ENCODE results near the gene TMEM8B. TPM values are rescaled to one million over a fixed set of nuclear protein-coding genes. Genes with fewer than 3 reads are reported as not detected.

The TMEM8B gene
- polyA plus RNA-seq, 1 donor (not counting 4 experiments of a cell fraction or from before 2014, with no cell fraction given): 1.3 TPM

DNA sequence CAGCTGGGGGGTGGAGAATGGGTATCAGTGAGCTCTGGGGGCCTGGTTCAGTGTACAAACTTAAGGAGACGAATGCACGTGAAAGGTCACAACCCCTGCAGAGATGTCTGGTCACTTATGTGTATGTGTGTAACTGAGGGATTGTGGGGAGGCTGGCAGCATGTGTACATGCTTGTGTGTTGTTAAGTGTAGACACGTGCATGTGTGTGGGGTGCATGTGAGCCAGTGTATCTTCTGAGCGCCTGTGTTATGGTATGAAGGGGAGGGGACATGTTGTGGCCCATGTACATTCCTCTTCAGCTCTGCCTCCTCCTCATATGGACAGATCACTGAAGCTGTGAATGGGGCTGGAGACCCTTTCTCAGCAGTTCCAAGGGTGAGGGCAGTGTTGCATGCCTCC, 2.0 kb downstream of the TMEM8B start:
- no peak for DNase-seq (ENCODE audit: low read depth, low spot score)
- Histone ChIP-seq H2AFZ (ENCODE audit: control insufficient read depth, low read length) (no peak overlapping the region), H3K27me3 (ENCODE audit: control insufficient read depth, extremely low read depth, insufficient read depth, low read length) (no peaks in the 10 kb centered on the region), H3K36me3 (ENCODE audit: control insufficient read depth in 2 of 2, extremely low read depth in 1 of 2, insufficient read depth in 2 of 2, low read length in 2 of 2) (no peaks in the 10 kb centered on the region), H3K9me3 (ENCODE audit: control insufficient read depth, low read depth, low read length) (no peaks in the 10 kb centered on the region), H3K27ac (ENCODE audit: control insufficient read depth, insufficient read depth, low read length) (no peak overlapping the region), H3K4me1 (ENCODE audit: control insufficient read depth, extremely low read depth, insufficient read depth, low read length) (peaks cover 14% of the 10 kb centered on the region), H4K20me1 (ENCODE audit: control insufficient read depth, extremely low read depth, insufficient read depth, low read length) (no peaks in the 10 kb centered on the region), H3K9me1 (ENCODE audit: control insufficient read depth, extremely low read depth, insufficient read depth, low read length) (no peaks in the 10 kb centered on the region), H3K9ac (ENCODE audit: control insufficient read depth, extremely low read depth, insufficient read depth, low read length) (no peak overlapping the region), H3K4me3 (ENCODE audit: control insufficient read depth in 2 of 3, extremely low read depth in 1 of 3, insufficient read depth in 2 of 3, low read depth in 1 of 3, low read length in 3 of 3) (no peak overlapping the region), H3K4me2 (ENCODE audit: control insufficient read depth, extremely low read depth, insufficient read depth, low read depth, low read length) (no peak overlapping the region), H3K79me2 (ENCODE audit: control insufficient read depth, insufficient read depth, low read length) (no peaks in the 10 kb centered on the region)
- TF ChIP-seq EZH2 (IDR thresholded peaks at IDR 0.05; ENCODE audit: low read length): no peak
- TF ChIP-seq, protein P1, sequence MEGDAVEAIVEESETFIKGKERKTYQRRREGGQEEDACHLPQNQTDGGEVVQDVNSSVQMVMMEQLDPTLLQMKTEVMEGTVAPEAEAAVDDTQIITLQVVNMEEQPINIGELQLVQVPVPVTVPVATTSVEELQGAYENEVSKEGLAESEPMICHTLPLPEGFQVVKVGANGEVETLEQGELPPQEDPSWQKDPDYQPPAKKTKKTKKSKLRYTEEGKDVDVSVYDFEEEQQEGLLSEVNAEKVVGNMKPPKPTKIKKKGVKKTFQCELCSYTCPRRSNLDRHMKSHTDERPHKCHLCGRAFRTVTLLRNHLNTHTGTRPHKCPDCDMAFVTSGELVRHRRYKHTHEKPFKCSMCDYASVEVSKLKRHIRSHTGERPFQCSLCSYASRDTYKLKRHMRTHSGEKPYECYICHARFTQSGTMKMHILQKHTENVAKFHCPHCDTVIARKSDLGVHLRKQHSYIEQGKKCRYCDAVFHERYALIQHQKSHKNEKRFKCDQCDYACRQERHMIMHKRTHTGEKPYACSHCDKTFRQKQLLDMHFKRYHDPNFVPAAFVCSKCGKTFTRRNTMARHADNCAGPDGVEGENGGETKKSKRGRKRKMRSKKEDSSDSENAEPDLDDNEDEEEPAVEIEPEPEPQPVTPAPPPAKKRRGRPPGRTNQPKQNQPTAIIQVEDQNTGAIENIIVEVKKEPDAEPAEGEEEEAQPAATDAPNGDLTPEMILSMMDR (optimal IDR thresholded peaks at IDR 0.05 in 1 of 3, IDR thresholded peaks at IDR 0.05 in 1 of 3, conservative IDR thresholded peaks at IDR 0.05 in 1 of 3; ENCODE audit: extremely low read depth in 1 of 3, insufficient read depth in 2 of 3, low read length in 3 of 3): no peak
- dilution Hi-C loops (cut with MboI; ENCODE audit: extremely low pct_ligation_motif_present, low sequenced_read_pairs): no loop called here
- FAIRE-seq: no peak

DNA sequence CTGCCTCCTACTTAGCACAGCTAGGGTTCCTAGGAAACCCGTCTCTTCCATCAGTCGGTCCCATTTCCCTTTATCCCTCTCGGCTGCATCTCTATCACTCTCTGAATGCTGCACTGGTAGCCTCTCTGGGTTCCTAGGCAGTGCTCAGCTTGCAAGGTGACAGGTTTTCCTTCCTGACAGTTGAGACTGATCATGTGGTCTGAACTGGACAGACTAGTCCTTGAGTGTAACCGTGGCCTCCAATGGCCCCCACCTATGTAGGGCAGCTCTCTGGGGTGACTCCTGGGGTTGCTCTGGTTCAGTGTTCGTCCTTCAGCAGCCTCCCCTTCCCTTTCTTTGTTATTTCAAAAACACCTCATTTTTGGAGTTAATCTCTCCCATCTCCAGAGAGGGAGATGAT, 3.8 kb downstream of the TMEM8B start:
- H3K4me1 ChIP-seq (ENCODE audit: control insufficient read depth, extremely low read depth, insufficient read depth, low read length): peaks cover 8% of the 10 kb centered on the region
- no peak for DNase-seq (ENCODE audit: low read depth, low spot score)
- FAIRE-seq: no peak

More for the DNA sequence above, 3.8 kb downstream of the TMEM8B start:
- no peaks in the 10 kb centered on the region for H3K9me1 ChIP-seq (ENCODE audit: control insufficient read depth, extremely low read depth, insufficient read depth, low read length)
- H4K20me1 ChIP-seq (ENCODE audit: control insufficient read depth, extremely low read depth, insufficient read depth, low read length): no peaks in the 10 kb centered on the region
- no peak overlapping the region for H3K4me2 ChIP-seq (ENCODE audit: control insufficient read depth, extremely low read depth, insufficient read depth, low read depth, low read length)
- H3K79me2 ChIP-seq (ENCODE audit: control insufficient read depth, insufficient read depth, low read length): no peaks in the 10 kb centered on the region
- no peak overlapping the region for H3K27ac ChIP-seq (ENCODE audit: control insufficient read depth, insufficient read depth, low read length)
- H3K9ac ChIP-seq (ENCODE audit: control insufficient read depth, extremely low read depth, insufficient read depth, low read length): no peak overlapping the region
- dilution Hi-C loops (cut with MboI; ENCODE audit: extremely low pct_ligation_motif_present, low sequenced_read_pairs): no loop called here
- H2AFZ ChIP-seq (ENCODE audit: control insufficient read depth, low read length): no peak overlapping the region
- H3K9me3 ChIP-seq (ENCODE audit: control insufficient read depth, low read depth, low read length): no peaks in the 10 kb centered on the region
- no peaks in the 10 kb centered on the region for H3K27me3 ChIP-seq (ENCODE audit: control insufficient read depth, extremely low read depth, insufficient read depth, low read length)
- H3K36me3 ChIP-seq (ENCODE audit: control insufficient read depth in 2 of 2, extremely low read depth in 1 of 2, insufficient read depth in 2 of 2, low read length in 2 of 2): no peaks in the 10 kb centered on the region
- TF ChIP-seq, protein P1 (optimal IDR thresholded peaks at IDR 0.05 in 1 of 3, IDR thresholded peaks at IDR 0.05 in 1 of 3, conservative IDR thresholded peaks at IDR 0.05 in 1 of 3; ENCODE audit: extremely low read depth in 1 of 3, insufficient read depth in 2 of 3, low read length in 3 of 3): no peak
- no peak for TF ChIP-seq EZH2 (IDR thresholded peaks at IDR 0.05; ENCODE audit: low read length)
- H3K4me3 ChIP-seq (ENCODE audit: control insufficient read depth in 2 of 3, extremely low read depth in 1 of 3, insufficient read depth in 2 of 3, low read depth in 1 of 3, low read length in 3 of 3): no peak overlapping the region
